Kidney (tissue), 14 donors: ENCODE results near the gene SMARCC2. TPM values are rescaled to one million over a fixed set of nuclear protein-coding genes. Genes with fewer than 3 reads are reported as not detected.

Experiments used
- DNase-seq, 5 donors: peaks; one replicate each; pipeline ENCODE4 v3.0.0-alpha.2; 2013 to 2020
- FAIRE-seq: peaks from 2 replicates; lab custom pipeline; 2012; peaks lifted over from hg19 to GRCh38; lab: Jason Lieb, UNC
- H3K27ac ChIP-seq, 2 donors: one replicate each; pipeline ENCODE4 v1.7.0; 2013; ENCODE audit warnings: low read depth in 2 of 2, low read length in 2 of 2, inconsistent platforms in 1 of 2
- H3K27me3 ChIP-seq: one replicate; pipeline ENCODE4 v1.7.1; 2013; ENCODE audit warnings: low read length, inconsistent platforms; ENCODE audit not compliant: control insufficient read depth, insufficient read depth
- H3K36me3 ChIP-seq, 3 donors: one replicate each; pipeline versions ENCODE4 v1.7.0 to v1.7.1; 2013; ENCODE audit warnings: low read length in 3 of 3, control low read depth in 1 of 3, inconsistent platforms in 1 of 3; ENCODE audit not compliant: insufficient read depth in 3 of 3, control insufficient read depth in 2 of 3
- H3K4me1 ChIP-seq, 3 donors: one replicate each; pipeline versions ENCODE4 v1.7.0 to v1.7.1; 2013; ENCODE audit warnings: low read length in 3 of 3, inconsistent platforms in 1 of 3, low read depth in 1 of 3; ENCODE audit not compliant: control insufficient read depth in 2 of 3, insufficient read depth in 2 of 3
- H3K4me3 ChIP-seq, 3 donors: one replicate each; pipeline versions ENCODE4 v1.7.0 to v1.8.1; 2013; ENCODE audit warnings: low read length in 3 of 3, control low read depth in 1 of 3, inconsistent platforms in 1 of 3
- H3K9ac ChIP-seq, 3 donors: one replicate each; pipeline versions ENCODE4 v1.7.0 to v1.7.1; 2013; ENCODE audit warnings: low read length in 3 of 3, control low read depth in 1 of 3, inconsistent platforms in 1 of 3
- H3K9me3 ChIP-seq, 3 donors: one replicate each; pipeline versions ENCODE4 v1.7.0 to v1.7.1; 2013; ENCODE audit warnings: low read length in 3 of 3, control low read depth in 1 of 3, inconsistent platforms in 1 of 3; ENCODE audit not compliant: control insufficient read depth in 2 of 3, insufficient read depth in 1 of 3
- intact Hi-C: fragments of 100-400 bp; cut with DNase I; formaldehyde crosslinking; loops from one replicate; pipeline ENCODE4 v1.11.1; 2022
- polyA plus RNA-seq: library from polyadenylated mRNA; stranded (reverse); fragments of 350-450 nt; fragmentation: Illumina TruSeq; extraction: RNeasy Lipid Tissue Mini Kit (QIAGEN cat#74804); gene quantifications from one replicate; pipeline ENCODE4 v1.2.3, GENCODE V29; 2014; ENCODE audit warnings: low read depth, low replicate concordance; ENCODE audit not compliant: insufficient read depth
- total RNA-seq: library from RNA; stranded (reverse); fragmentation: NEBNext Ultra II Directional; extraction: Animal tissue kit (Norgen Biotek cat#: 25700); gene quantifications from one replicate; pipeline ENCODE4 v1.2.1, GENCODE V29; 2021
- TF ChIP-seq, protein P1 (sequence below): IDR thresholded peaks from 3 replicates; pipeline ENCODE4 v1.5.1; 2012; ENCODE audit warnings: mild to moderate bottlenecking, moderate library complexity, borderline replicate concordance; ENCODE audit not compliant: insufficient read depth; ENCODE audit errors: extremely low read depth
- donor health status: control.
- donor health status: control.
- donor health status: control.
- donor health status: control.
- donor health status: control.
- donor health status: DM: yes; HTN: yes; CAD: no.
- donor health status: Normal renal cell carcinoma (clear cell type).

Gene SMARCC2
- total and polyA plus RNA-seq, 2 donors from 2014 or later, result 18.8 to 112 TPM

GRCh38 chr12:56160894-56161689 is 28.2 kb downstream of the SMARCC2 start:
- Histone ChIP-seq H3K27me3 (no peaks in the 10 kb centered on the region), H3K9ac (peak overlapping the region in 2 of 3 donors; percentile 15 to 99), H3K9me3 (no peaks in the 10 kb centered on the region), H3K36me3 (peaks cover 11 to 53% (median 36%) of the 10 kb centered on the region in 3 donors), H3K4me3 (peak overlapping the region in 2 of 3 donors; percentile 95 to 100), H3K27ac (peak overlapping the region; percentile 98 to 100), H3K4me1 (peaks cover 2 to 23% (median 21%) of the 10 kb centered on the region in 3 donors)
- intact Hi-C loops, result no loop called here
- no peak for DNase-seq
- FAIRE-seq, result no peak
- TF ChIP-seq, protein P1, sequence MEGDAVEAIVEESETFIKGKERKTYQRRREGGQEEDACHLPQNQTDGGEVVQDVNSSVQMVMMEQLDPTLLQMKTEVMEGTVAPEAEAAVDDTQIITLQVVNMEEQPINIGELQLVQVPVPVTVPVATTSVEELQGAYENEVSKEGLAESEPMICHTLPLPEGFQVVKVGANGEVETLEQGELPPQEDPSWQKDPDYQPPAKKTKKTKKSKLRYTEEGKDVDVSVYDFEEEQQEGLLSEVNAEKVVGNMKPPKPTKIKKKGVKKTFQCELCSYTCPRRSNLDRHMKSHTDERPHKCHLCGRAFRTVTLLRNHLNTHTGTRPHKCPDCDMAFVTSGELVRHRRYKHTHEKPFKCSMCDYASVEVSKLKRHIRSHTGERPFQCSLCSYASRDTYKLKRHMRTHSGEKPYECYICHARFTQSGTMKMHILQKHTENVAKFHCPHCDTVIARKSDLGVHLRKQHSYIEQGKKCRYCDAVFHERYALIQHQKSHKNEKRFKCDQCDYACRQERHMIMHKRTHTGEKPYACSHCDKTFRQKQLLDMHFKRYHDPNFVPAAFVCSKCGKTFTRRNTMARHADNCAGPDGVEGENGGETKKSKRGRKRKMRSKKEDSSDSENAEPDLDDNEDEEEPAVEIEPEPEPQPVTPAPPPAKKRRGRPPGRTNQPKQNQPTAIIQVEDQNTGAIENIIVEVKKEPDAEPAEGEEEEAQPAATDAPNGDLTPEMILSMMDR, result no peak

DNA sequence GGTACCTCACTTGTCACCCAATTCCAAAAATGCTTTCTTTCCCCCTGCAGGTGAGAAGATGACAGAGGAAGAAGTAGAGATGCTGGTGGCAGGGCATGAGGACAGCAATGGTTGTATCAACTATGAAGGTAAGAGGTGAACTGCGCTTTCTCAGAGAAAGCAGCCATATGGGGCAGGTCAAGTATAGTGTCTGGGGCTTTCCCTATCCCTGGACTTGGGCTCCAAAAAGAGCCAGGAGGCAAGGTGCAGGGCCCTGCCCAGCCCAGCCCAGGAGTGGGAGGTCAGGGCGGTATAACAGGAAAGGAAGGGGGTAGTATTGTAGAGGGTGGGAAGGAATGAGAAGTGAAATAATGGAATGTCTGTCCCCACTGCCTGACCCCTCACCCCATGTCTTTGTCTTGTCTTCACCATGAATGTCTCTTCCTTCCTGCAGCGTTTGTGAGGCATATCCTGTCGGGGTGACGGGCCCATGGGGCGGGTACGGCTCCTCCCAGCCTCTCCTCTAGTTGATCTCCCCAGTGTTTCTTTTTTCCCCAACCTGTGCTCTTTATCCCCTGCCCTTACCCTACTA is 29.0 kb downstream of the SMARCC2 start:
- H3K9ac ChIP-seq, result peak overlapping the region in 2 of 3 donors; percentile 99 to 100
- H3K36me3 ChIP-seq, result peaks cover 9 to 48% (median 35%) of the 10 kb centered on the region in 3 donors
- peak overlapping the region; percentile 98 to 100 for H3K27ac ChIP-seq
- intact Hi-C loops, result no loop called here
- FAIRE-seq (no peak), DNase-seq (peak in 1 of 5 donors; percentile 83)
- H3K27me3 ChIP-seq, result no peaks in the 10 kb centered on the region
- TF ChIP-seq, protein P1, result no peak
- no peaks in the 10 kb centered on the region for H3K9me3 ChIP-seq
- peak overlapping the region; percentile 3 to 100 (median 95) for H3K4me3 ChIP-seq
- H3K4me1 ChIP-seq, result peaks cover 2 to 23% (median 22%) of the 10 kb centered on the region in 3 donors

GRCh38 chr12:56159482-56160192 is 29.6 kb downstream of the SMARCC2 start:
- FAIRE-seq (no peak), DNase-seq (no peak)
- Histone ChIP-seq H3K9ac (peak overlapping the region; percentile 90 to 100 (median 99)), H3K9me3 (no peaks in the 10 kb centered on the region), H3K36me3 (peaks cover 9 to 43% (median 33%) of the 10 kb centered on the region in 3 donors), H3K27ac (peak overlapping the region; percentile 98 to 100), H3K4me1 (peaks cover 2 to 25% (median 23%) of the 10 kb centered on the region in 3 donors), H3K4me3 (peak overlapping the region; percentile 95 to 100 (median 98)), H3K27me3 (no peaks in the 10 kb centered on the region)
- TF ChIP-seq, protein P1, result no peak
- intact Hi-C loops, result no loop called here
